ENCODE data around the gene CEP350. TPM values are rescaled to one million over a fixed set of nuclear protein-coding genes. Genes with fewer than 3 reads are reported as not detected.

CEP350 gene
- total RNA-seq, 1 experiment from 2014 or later, result 42.2 TPM

DNA sequence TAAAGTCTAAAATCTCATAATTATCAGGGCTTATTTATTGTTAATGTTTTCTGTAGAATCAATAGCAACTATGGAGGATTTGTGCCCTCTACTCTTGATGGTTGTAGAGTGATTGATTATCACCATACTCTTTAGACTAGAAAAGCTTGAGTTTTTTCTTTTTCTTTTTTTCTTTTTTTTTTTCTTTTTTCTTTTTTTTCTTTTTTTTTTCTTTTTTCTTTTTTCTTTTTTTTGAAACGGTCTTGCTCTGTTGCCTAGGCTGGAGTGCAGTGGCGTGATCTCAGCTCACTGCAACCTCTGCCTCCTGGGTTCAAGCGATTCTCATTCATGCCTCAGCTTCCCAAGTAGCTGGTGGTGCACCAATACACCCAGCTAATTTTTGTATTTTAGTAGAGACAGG, 42.8 kb upstream of the CEP350 start:
- POLR2A ChIA-PET (ENCODE audit: low non-redundant PET), result no interaction called here
- Histone ChIP-seq H3K27me3 (replicated peaks; ENCODE audit: insufficient read depth, low read depth, low read length, poor library complexity) (no peaks in the 10 kb centered on the region), H3K9me3 (ENCODE audit: low read depth, low read length, poor library complexity, severe bottlenecking) (no peaks in the 10 kb centered on the region), H3K27ac (ENCODE audit: low read depth, low read length, poor library complexity, severe bottlenecking) (no peak overlapping the region), H3K4me3 (ENCODE audit: low read depth, low read length, poor library complexity, severe bottlenecking) (no peak overlapping the region), H3K36me3 (ENCODE audit: insufficient read depth, low read length, poor library complexity, severe bottlenecking) (peaks cover 20% of the 10 kb centered on the region), H3K4me1 (ENCODE audit: insufficient read depth, low read length, poor library complexity, severe bottlenecking) (no peaks in the 10 kb centered on the region)
- BruUV-seq (replicated peaks), result no TSS peak
- TF ChIP-seq, protein P1, sequence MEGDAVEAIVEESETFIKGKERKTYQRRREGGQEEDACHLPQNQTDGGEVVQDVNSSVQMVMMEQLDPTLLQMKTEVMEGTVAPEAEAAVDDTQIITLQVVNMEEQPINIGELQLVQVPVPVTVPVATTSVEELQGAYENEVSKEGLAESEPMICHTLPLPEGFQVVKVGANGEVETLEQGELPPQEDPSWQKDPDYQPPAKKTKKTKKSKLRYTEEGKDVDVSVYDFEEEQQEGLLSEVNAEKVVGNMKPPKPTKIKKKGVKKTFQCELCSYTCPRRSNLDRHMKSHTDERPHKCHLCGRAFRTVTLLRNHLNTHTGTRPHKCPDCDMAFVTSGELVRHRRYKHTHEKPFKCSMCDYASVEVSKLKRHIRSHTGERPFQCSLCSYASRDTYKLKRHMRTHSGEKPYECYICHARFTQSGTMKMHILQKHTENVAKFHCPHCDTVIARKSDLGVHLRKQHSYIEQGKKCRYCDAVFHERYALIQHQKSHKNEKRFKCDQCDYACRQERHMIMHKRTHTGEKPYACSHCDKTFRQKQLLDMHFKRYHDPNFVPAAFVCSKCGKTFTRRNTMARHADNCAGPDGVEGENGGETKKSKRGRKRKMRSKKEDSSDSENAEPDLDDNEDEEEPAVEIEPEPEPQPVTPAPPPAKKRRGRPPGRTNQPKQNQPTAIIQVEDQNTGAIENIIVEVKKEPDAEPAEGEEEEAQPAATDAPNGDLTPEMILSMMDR (conservative IDR thresholded peaks at IDR 0.05; ENCODE audit: low read depth, low read length), result no peak
- TF ChIP-seq EZH2 (IDR thresholded peaks at IDR 0.05; ENCODE audit: borderline replicate concordance, low read depth, low read length, poor library complexity, severe bottlenecking), result no peak
- CTCF ChIA-PET, result interaction anchor here (0.6 kb wide), 1 partner anchor 180 kb away, joined by 3 read pairs; no protein-coding TSS in a partner anchor
- DNase-seq (ENCODE audit: low spot score), result no peak
- intact Hi-C loops (cut with micrococcal nuclease; ENCODE audit: unreplicated experiment), result no loop called here

DNA sequence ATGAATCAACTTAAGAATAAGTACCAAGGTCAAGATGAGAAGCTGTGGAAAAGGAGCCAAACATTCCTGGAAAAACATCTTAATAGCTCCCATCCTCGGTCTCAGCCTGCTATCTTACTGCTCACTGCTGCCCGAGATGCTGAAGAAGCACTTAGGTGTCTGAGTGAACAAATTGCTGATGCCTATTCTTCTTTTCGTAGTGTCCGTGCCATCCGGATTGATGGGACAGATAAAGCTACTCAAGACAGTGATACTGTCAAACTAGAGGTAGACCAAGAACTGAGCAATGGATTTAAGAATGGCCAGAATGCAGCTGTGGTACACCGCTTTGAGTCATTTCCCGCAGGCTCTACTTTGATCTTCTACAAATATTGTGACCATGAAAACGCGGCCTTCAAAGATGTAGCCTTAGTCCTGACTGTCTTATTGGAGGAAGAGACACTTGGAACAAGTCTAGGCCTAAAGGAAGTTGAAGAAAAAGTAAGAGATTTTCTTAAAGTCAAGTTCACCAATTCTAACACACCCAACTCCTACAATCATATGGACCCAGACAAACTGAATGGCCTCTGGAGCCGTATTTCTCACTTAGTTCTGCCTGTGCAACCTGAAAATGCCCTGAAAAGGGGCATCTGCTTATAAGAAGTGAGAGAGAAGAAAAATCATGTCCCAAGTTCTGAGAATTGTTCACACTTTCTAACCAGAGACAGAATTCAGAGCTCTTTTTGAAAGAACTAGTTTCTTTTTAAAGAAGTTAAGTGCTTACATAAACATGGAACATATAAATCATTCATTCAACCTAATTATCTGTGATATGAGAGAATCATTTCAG, 36.8 kb upstream of the CEP350 start:
- BruUV-seq (replicated peaks), result no TSS peak
- intact Hi-C loops (cut with micrococcal nuclease; ENCODE audit: unreplicated experiment), result no loop called here
- no peaks in the 10 kb centered on the region for H3K4me1 ChIP-seq (ENCODE audit: insufficient read depth, low read length, poor library complexity, severe bottlenecking)
- no peaks in the 10 kb centered on the region for H3K27me3 ChIP-seq (replicated peaks; ENCODE audit: insufficient read depth, low read depth, low read length, poor library complexity)
- H3K36me3 ChIP-seq (ENCODE audit: insufficient read depth, low read length, poor library complexity, severe bottlenecking), result peaks cover 17% of the 10 kb centered on the region
- no peak overlapping the region for H3K27ac ChIP-seq (ENCODE audit: low read depth, low read length, poor library complexity, severe bottlenecking)
- H3K9me3 ChIP-seq (ENCODE audit: low read depth, low read length, poor library complexity, severe bottlenecking), result no peaks in the 10 kb centered on the region
- TF ChIP-seq, protein P1 (conservative IDR thresholded peaks at IDR 0.05; ENCODE audit: low read depth, low read length), result no peak
- TF ChIP-seq EZH2 (IDR thresholded peaks at IDR 0.05; ENCODE audit: borderline replicate concordance, low read depth, low read length, poor library complexity, severe bottlenecking), result no peak
- DNase-seq (ENCODE audit: low spot score), result no peak
- ChIA-PET POLR2A (ENCODE audit: low non-redundant PET) (no interaction called here), CTCF (interaction anchor here (0.6 kb wide), 1 partner anchor 1754 kb away, joined by 3 read pairs; no protein-coding TSS in a partner anchor)
- H3K4me3 ChIP-seq (ENCODE audit: low read depth, low read length, poor library complexity, severe bottlenecking), result no peak overlapping the region

DNA sequence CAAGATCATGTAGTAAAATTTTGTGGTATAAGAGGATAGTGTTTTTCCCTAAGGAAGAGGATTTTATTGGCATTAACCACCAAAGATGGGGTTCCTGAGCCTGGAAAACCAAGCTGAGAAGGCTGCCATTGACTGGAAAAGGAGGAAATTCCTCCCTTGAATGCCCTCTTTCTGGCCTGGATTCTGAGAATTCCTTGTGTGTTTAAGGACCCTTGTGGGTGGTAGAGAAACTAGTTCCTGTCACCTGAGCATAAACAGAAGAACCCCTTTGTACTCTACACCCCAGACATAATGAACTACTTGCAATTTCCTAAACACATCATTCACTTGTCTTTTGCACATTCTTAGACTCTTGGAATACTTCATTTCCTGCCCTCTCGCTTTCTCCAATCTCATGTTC, 33.1 kb upstream of the CEP350 start:
- no peaks in the 10 kb centered on the region for H3K9me3 ChIP-seq (ENCODE audit: low read depth, low read length, poor library complexity, severe bottlenecking)
- no peaks in the 10 kb centered on the region for H3K27me3 ChIP-seq (replicated peaks; ENCODE audit: insufficient read depth, low read depth, low read length, poor library complexity)
- H3K36me3 ChIP-seq (ENCODE audit: insufficient read depth, low read length, poor library complexity, severe bottlenecking), result peaks cover 9% of the 10 kb centered on the region
- TF ChIP-seq, protein P1 (conservative IDR thresholded peaks at IDR 0.05; ENCODE audit: low read depth, low read length), result no peak
- TF ChIP-seq EZH2 (IDR thresholded peaks at IDR 0.05; ENCODE audit: borderline replicate concordance, low read depth, low read length, poor library complexity, severe bottlenecking), result no peak
- H3K27ac ChIP-seq (ENCODE audit: low read depth, low read length, poor library complexity, severe bottlenecking), result no peak overlapping the region
- DNase-seq (ENCODE audit: low spot score), result no peak
- no peak overlapping the region for H3K4me3 ChIP-seq (ENCODE audit: low read depth, low read length, poor library complexity, severe bottlenecking)
- ChIA-PET POLR2A (ENCODE audit: low non-redundant PET) (no interaction called here), CTCF (no interaction called here)
- no peaks in the 10 kb centered on the region for H3K4me1 ChIP-seq (ENCODE audit: insufficient read depth, low read length, poor library complexity, severe bottlenecking)
- BruUV-seq (replicated peaks), result no TSS peak
- intact Hi-C loops (cut with micrococcal nuclease; ENCODE audit: unreplicated experiment), result no loop called here
